ENCODE results near the gene FXR2.

Gene FXR2

GRCh38 chr17:7544911-7545310 is 69.8 kb downstream of the FXR2 start:
- no peak for DNase-seq
